HepG2 (cell line): ENCODE results near the gene FGGY. TPM values are rescaled to one million over a fixed set of nuclear protein-coding genes. Genes with fewer than 3 reads are reported as not detected.

Experiments used
- ATAC-seq: fragments of 200-7000 bp; cut with Tn5 transposase; 3 replicates; pipeline ENCODE4 v1.9.1; 2020; ENCODE audit warnings: mild to moderate bottlenecking, moderate library complexity
- BruUV-seq: library from RNA; stranded (reverse); fragments of 400-500 nt; replicated peaks from 2 replicates; lab custom pipeline; 2021; lab: Mats Ljungman, UMichigan
- CTCF ChIA-PET: fragments of 300-600 bp; formaldehyde crosslinking; extraction: SDS; loops from one replicate; lab custom pipeline; 2021; ENCODE audit warnings: low total read pairs, inconsistent platforms, low intra/inter-chr PET ratio; lab: Yijun Ruan, JAX
- POLR2A ChIA-PET: fragments of 350-600 bp; sonication (Branson Sonifier 250); formaldehyde crosslinking; loops from one replicate; lab custom pipeline; 2020; ENCODE audit warnings: antibody characterized with exemption, inconsistent platforms; lab: Yijun Ruan, JAX
- DNase-seq: peaks from one replicate; pipeline ENCODE4 v3.0.0-alpha.2; 2015; ENCODE audit warnings: low spot score
- FAIRE-seq: peaks from 3 replicates; lab custom pipeline; 2011; peaks lifted over from hg19 to GRCh38; lab: Jason Lieb, UNC
- H2AFZ ChIP-seq: one replicate; pipeline ENCODE4 v1.6.1; 2011; ENCODE audit warnings: low read length, inconsistent platforms
- H3K27ac ChIP-seq: fragments of 300-600 bp; 3 replicates; pipeline ENCODE4 v1.8.0; 2011; ENCODE audit warnings: mixed run types, mild to moderate bottlenecking, mixed read lengths, low read length, inconsistent platforms; ENCODE audit not compliant: insufficient read depth; ENCODE audit errors: extremely low read length
- H3K27me3 ChIP-seq, 2 experiments: fragments of 200-600 bp in 1 of 2; 2 replicates in 1 of 2; 3 replicates in 1 of 2; pipeline versions ENCODE4 v1.6.0 to v1.8.0; 2011; ENCODE audit warnings: low read length in 2 of 2, mild to moderate bottlenecking in 2 of 2, moderate library complexity in 2 of 2, inconsistent platforms in 1 of 2; ENCODE audit not compliant: insufficient read depth in 2 of 2, control insufficient read depth in 1 of 2
- H3K36me3 ChIP-seq, 2 experiments: fragments of 200-600 bp in 1 of 2; replicated peaks in 1 of 2; 2 replicates in 1 of 2; 3 replicates in 1 of 2; pipeline versions ENCODE4 v1.5.1 to v1.8.0; 2011; ENCODE audit warnings: low read length in 2 of 2, inconsistent platforms in 1 of 2; ENCODE audit not compliant: insufficient read depth in 2 of 2, control insufficient read depth in 1 of 2
- H3K4me1 ChIP-seq: 2 replicates; pipeline ENCODE4 v1.5.1; 2012; ENCODE audit warnings: low read length, inconsistent platforms; ENCODE audit not compliant: insufficient read depth
- H3K4me2 ChIP-seq: 2 replicates; pipeline ENCODE4 v1.6.0; 2011; ENCODE audit warnings: low read depth, low read length, inconsistent platforms
- H3K4me3 ChIP-seq, 3 experiments: fragments of 200-600 bp in 1 of 3; sonication (generic), shearing (Covaris generic) in 1 of 3; replicated peaks in 1 of 3; 2 replicates each; pipeline ENCODE4 v1.5.1; 2011 to 2016; ENCODE audit warnings: low read length in 3 of 3, inconsistent platforms in 2 of 3, low read depth in 2 of 3, mild to moderate bottlenecking in 2 of 3, control low read depth in 1 of 3, mixed read lengths in 1 of 3; ENCODE audit not compliant: insufficient read depth in 1 of 3
- H3K79me2 ChIP-seq: one replicate; pipeline ENCODE4 v1.6.1; 2011; ENCODE audit warnings: low read length, inconsistent platforms; ENCODE audit not compliant: insufficient read depth
- H3K9ac ChIP-seq: 2 replicates; pipeline ENCODE4 v1.6.0; 2011; ENCODE audit warnings: mild to moderate bottlenecking, low read depth, low read length, inconsistent platforms; ENCODE audit not compliant: insufficient read depth
- H3K9me3 ChIP-seq: 2 replicates; pipeline ENCODE4 v1.5.1; 2012; ENCODE audit warnings: mild to moderate bottlenecking, low read length
- H4K20me1 ChIP-seq: 2 replicates; pipeline ENCODE4 v1.6.0; 2011; ENCODE audit warnings: inconsistent platforms, mild to moderate bottlenecking, low read length, moderate library complexity; ENCODE audit not compliant: insufficient read depth
- IKZF4 ChIP-seq: sonication (generic); formaldehyde crosslinking; IDR thresholded peaks from 2 replicates; pipeline ENCODE4 v1.5.1; 2020; ENCODE audit warnings: borderline replicate concordance, mild to moderate bottlenecking, low read depth, missing genetic modification reagents; ENCODE audit errors: not compliant biosample characterization
- IRF1 ChIP-seq: sonication (generic); formaldehyde crosslinking; IDR thresholded peaks from 2 replicates; pipeline ENCODE4 v1.4.0; 2020; ENCODE audit warnings: low read depth, mild to moderate bottlenecking, missing genetic modification reagents
- MAFG ChIP-seq: sonication (generic); formaldehyde crosslinking; IDR thresholded peaks from 2 replicates; pipeline ENCODE4 v1.5.1; 2020; ENCODE audit warnings: mild to moderate bottlenecking, missing genetic modification reagents
- MXI1 ChIP-seq: IDR thresholded peaks from 3 replicates; pipeline ENCODE4 v1.6.1; 2012; ENCODE audit warnings: low read depth, low read length, inconsistent platforms, borderline replicate concordance
- MYC ChIP-seq: sonication (generic); formaldehyde crosslinking; IDR thresholded peaks from 2 replicates; pipeline ENCODE4 v1.9.0; 2021; ENCODE audit warnings: missing genetic modification reagents, borderline replicate concordance
- MZF1 ChIP-seq: sonication (generic); formaldehyde crosslinking; IDR thresholded peaks from 2 replicates; pipeline ENCODE4 v1.8.1; 2023; ENCODE audit warnings: mild to moderate bottlenecking, missing genetic modification reagents, borderline replicate concordance
- RBM22 ChIP-seq: fragments of 200-400 bp; formaldehyde crosslinking; optimal IDR thresholded peaks from 2 replicates; pipeline ENCODE3; 2017; ENCODE audit warnings: mild to moderate bottlenecking, low read length, moderate library complexity
- RNF219 ChIP-seq: sonication (generic); formaldehyde crosslinking; IDR thresholded peaks from 2 replicates; pipeline ENCODE4 v1.5.0; 2020; ENCODE audit warnings: mild to moderate bottlenecking, missing genetic modification reagents
- TFDP2 ChIP-seq: sonication (generic); formaldehyde crosslinking; IDR thresholded peaks from 2 replicates; pipeline ENCODE4 v1.4.0; 2020; ENCODE audit warnings: missing genetic modification reagents
- ZBTB1 ChIP-seq: sonication (generic); formaldehyde crosslinking; IDR thresholded peaks from 2 replicates; pipeline ENCODE4 v1.4.0; 2020; ENCODE audit warnings: missing genetic modification reagents, borderline replicate concordance
- ZBTB39 ChIP-seq: sonication (generic); formaldehyde crosslinking; IDR thresholded peaks from 2 replicates; pipeline ENCODE4 v1.5.0; 2020; ENCODE audit warnings: missing genetic modification reagents
- ZBTB49 ChIP-seq: sonication (generic); formaldehyde crosslinking; IDR thresholded peaks from 2 replicates; pipeline ENCODE4 v1.4.0; 2020; ENCODE audit warnings: missing genetic modification reagents, borderline replicate concordance
- ZNF235 ChIP-seq: sonication (generic); formaldehyde crosslinking; IDR thresholded peaks from 2 replicates; pipeline ENCODE4 v1.8.1; 2023; ENCODE audit warnings: mild to moderate bottlenecking, missing genetic modification reagents, borderline replicate concordance
- ZNF597 ChIP-seq: sonication (generic); formaldehyde crosslinking; IDR thresholded peaks from 2 replicates; pipeline ENCODE4 v1.5.0; 2020; ENCODE audit warnings: missing genetic modification reagents
- WGBS: methylation state at CpG from one replicate; pipeline ENCODE4 v1.1.6; 2017; ENCODE audit warnings: low lambda C conversion rate; 5-methylcytosine and 5-hydroxymethylcytosine counted together
- in situ Hi-C: cut with HindIII; loops from 2 replicates; pipeline ENCODE4 v1.10.0; 2017; ENCODE audit warnings: low pct_unique_long_range_greater_than_20kb; ENCODE audit not compliant: extremely low pct_ligation_motif_present
- intact Hi-C: fragments of 100-400 bp; cut with micrococcal nuclease; formaldehyde crosslinking; loops from one replicate; pipeline ENCODE4 v1.10.0; 2022; ENCODE audit not compliant: unreplicated experiment
- polyA plus RNA-seq, 8 experiments: library from polyadenylated mRNA; depleted of rRNA in 3 of 8; stranded (reverse) in 7 of 8; unstranded in 1 of 8; fragments of >200 nt; fragmentation: Illumina TruSeq in 4 of 8; extraction: Trizol in 4 of 8; gene quantifications; 2 replicates each; pipeline versions ENCODE4 v1.2.1 to v1.2.3, GENCODE V29; 2011 to 2016; ENCODE audit warnings: low read depth in 4 of 8, missing spikeins in 1 of 8, mixed read lengths in 1 of 8; ENCODE audit not compliant: insufficient read depth in 1 of 8
- total RNA-seq, 5 experiments: library from RNA; depleted of rRNA; stranded (reverse); fragments of >200 nt; fragmentation: Illumina TruSeq; extraction: Trizol; gene quantifications; 2 replicates each; pipeline ENCODE4 v1.2.3, GENCODE V29; 2016; ENCODE audit warnings: low read depth in 1 of 5

FGGY gene
- total and polyA plus RNA-seq, 2 of the 13 experiments (the other 11 are each of a cell fraction or from before 2014, with no cell fraction given), result 15.7 to 27.5 TPM

- Histone ChIP-seq H3K27me3 (no peaks in the 10 kb centered on the region), H3K79me2 (no peaks in the 10 kb centered on the region), H3K9ac (no peak overlapping the region), H3K4me2 (no peak overlapping the region), H3K9me3 (no peaks in the 10 kb centered on the region), H3K27ac (no peak overlapping the region), H3K4me3 (no peak overlapping the region), H2AFZ (no peak overlapping the region), H4K20me1 (no peaks in the 10 kb centered on the region), H3K4me1 (peaks cover 17% of the 10 kb centered on the region), H3K36me3 (no peaks in the 10 kb centered on the region; a peak in 1 of 5 replicates)
- no peak for FAIRE-seq
- BruUV-seq, result no TSS peak
- POLR2A ChIA-PET, result no interaction called here
- intact Hi-C loops, result no loop called here
- ATAC-seq, result no peak
- WGBS, result 95% methylated on average over 3 of the region's 3 CpGs
- in situ Hi-C loops, result no loop called here
- DNase-seq, result no peak
- CTCF ChIA-PET, result no interaction called here
- TF ChIP-seq ZBTB49 (CRISPR knock-in tag), result no peak
- TF ChIP-seq IRF1 (CRISPR knock-in tag), result no peak
- TF ChIP-seq ZNF235, result no peak
- TF ChIP-seq ZBTB1 (CRISPR knock-in tag), result no peak
- TF ChIP-seq MAFG (CRISPR knock-in tag), result no peak
- no peak for TF ChIP-seq IKZF4
- TF ChIP-seq MXI1, result no peak
- no peak for TF ChIP-seq RNF219 (CRISPR knock-in tag)
- TF ChIP-seq TFDP2 (CRISPR knock-in tag), result no peak
- no peak for TF ChIP-seq ZBTB39
- TF ChIP-seq MYC, result no peak
- TF ChIP-seq RBM22, result no peak
- no peak for TF ChIP-seq MZF1
- TF ChIP-seq ZNF597 (CRISPR knock-in tag), result no peak
Observed at GRCh38 chr1:59473831-59474230, 176.9 kb downstream of the FGGY start.
